ENCODE measurements around the gene FAM107B.

DNA sequence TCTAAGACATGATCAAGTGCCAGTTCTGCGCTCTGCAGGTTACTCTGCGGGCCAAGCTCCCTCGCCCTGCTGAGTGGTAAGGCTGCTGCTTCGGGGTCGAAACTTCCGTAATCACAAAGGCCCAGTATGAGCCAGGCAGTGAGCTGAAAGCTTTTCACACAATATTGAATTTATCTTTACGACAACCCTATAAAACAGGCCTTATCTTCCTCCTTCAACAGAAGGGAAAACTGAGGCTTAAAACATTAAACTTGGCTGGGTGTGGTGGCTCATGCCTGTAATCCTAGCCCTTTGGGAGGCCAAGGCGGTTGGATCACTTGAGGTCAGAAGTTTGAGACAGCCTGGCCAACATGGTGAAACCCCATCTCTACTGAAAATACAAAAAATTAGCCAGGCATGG, 83.3 kb downstream of the FAM107B start:
- TF ChIP-seq ZNF394 (tag by site-specific recombination; IDR thresholded peaks at IDR 0.05; ENCODE audit: borderline replicate concordance) (no peak), ZNF692 (tag by site-specific recombination; IDR thresholded peaks at IDR 0.05) (no peak), GLI4 (tag by site-specific recombination; IDR thresholded peaks at IDR 0.05) (no peak), HOXC10 (CRISPR knock-in tag; IDR thresholded peaks at IDR 0.05) (no peak), ZNF354C (tag by site-specific recombination; IDR thresholded peaks at IDR 0.05; ENCODE audit: borderline replicate concordance, low read depth) (no peak), REST (tag by site-specific recombination; IDR thresholded peaks at IDR 0.05) (no peak), ZNF747 (tag by site-specific recombination; IDR thresholded peaks at IDR 0.05) (no peak), SP2 (tag by site-specific recombination; IDR thresholded peaks at IDR 0.05) (no peak)
- TF ChIP-seq, protein P1, sequence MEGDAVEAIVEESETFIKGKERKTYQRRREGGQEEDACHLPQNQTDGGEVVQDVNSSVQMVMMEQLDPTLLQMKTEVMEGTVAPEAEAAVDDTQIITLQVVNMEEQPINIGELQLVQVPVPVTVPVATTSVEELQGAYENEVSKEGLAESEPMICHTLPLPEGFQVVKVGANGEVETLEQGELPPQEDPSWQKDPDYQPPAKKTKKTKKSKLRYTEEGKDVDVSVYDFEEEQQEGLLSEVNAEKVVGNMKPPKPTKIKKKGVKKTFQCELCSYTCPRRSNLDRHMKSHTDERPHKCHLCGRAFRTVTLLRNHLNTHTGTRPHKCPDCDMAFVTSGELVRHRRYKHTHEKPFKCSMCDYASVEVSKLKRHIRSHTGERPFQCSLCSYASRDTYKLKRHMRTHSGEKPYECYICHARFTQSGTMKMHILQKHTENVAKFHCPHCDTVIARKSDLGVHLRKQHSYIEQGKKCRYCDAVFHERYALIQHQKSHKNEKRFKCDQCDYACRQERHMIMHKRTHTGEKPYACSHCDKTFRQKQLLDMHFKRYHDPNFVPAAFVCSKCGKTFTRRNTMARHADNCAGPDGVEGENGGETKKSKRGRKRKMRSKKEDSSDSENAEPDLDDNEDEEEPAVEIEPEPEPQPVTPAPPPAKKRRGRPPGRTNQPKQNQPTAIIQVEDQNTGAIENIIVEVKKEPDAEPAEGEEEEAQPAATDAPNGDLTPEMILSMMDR (tag by site-specific recombination; IDR thresholded peaks at IDR 0.05), result no peak
- TF ChIP-seq, protein P2, sequence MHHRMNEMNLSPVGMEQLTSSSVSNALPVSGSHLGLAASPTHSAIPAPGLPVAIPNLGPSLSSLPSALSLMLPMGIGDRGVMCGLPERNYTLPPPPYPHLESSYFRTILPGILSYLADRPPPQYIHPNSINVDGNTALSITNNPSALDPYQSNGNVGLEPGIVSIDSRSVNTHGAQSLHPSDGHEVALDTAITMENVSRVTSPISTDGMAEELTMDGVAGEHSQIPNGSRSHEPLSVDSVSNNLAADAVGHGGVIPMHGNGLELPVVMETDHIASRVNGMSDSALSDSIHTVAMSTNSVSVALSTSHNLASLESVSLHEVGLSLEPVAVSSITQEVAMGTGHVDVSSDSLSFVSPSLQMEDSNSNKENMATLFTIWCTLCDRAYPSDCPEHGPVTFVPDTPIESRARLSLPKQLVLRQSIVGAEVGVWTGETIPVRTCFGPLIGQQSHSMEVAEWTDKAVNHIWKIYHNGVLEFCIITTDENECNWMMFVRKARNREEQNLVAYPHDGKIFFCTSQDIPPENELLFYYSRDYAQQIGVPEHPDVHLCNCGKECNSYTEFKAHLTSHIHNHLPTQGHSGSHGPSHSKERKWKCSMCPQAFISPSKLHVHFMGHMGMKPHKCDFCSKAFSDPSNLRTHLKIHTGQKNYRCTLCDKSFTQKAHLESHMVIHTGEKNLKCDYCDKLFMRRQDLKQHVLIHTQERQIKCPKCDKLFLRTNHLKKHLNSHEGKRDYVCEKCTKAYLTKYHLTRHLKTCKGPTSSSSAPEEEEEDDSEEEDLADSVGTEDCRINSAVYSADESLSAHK (tag by site-specific recombination; IDR thresholded peaks at IDR 0.05), result peak; percentile 95

All from HEK293 (cell line).